Peyer's patch (tissue), 4 donors: Measurements from ENCODE around the gene SAG.

Experiments
- POLR2A ChIP-seq, 2 donors: fragments of 450-650 bp; IDR thresholded peaks; one replicate each; pipeline ENCODE4 v1.5.1; 2017; ENCODE audit warnings: antibody characterized with exemption in 2 of 2, mild to moderate bottlenecking in 2 of 2, moderate library complexity in 2 of 2
- TF ChIP-seq, protein P1 (sequence below), 6 experiments: fragments of 450-650 bp in 4 of 6; fragments of 200-600 bp in 2 of 6; sonication (generic) in 1 of 6; IDR thresholded peaks; one replicate each; pipeline ENCODE4 v1.5.1; 2017 to 2019; ENCODE audit warnings: antibody characterized with exemption in 6 of 6, mild to moderate bottlenecking in 3 of 6, moderate library complexity in 1 of 6

DNA sequence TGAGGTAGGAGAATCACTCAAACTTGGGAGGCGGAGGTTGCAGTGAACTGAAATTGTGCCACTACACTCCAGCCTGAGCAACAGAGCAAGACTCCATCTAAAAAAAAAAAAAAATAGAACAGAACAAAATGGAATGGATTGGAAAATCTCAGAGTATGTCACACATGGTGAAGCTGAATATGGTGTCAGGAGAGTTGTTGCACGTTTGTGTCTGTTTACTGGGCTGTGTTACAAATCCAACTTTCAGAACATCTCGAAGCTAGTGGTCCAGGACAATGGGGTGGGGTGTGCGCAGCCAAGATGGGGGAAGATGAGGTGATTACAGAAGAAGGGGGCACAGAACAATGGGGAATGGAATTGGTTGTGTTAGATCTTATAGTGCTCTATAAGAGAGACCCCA is 17.6 kb downstream of the SAG start:
- TF ChIP-seq, protein P1, sequence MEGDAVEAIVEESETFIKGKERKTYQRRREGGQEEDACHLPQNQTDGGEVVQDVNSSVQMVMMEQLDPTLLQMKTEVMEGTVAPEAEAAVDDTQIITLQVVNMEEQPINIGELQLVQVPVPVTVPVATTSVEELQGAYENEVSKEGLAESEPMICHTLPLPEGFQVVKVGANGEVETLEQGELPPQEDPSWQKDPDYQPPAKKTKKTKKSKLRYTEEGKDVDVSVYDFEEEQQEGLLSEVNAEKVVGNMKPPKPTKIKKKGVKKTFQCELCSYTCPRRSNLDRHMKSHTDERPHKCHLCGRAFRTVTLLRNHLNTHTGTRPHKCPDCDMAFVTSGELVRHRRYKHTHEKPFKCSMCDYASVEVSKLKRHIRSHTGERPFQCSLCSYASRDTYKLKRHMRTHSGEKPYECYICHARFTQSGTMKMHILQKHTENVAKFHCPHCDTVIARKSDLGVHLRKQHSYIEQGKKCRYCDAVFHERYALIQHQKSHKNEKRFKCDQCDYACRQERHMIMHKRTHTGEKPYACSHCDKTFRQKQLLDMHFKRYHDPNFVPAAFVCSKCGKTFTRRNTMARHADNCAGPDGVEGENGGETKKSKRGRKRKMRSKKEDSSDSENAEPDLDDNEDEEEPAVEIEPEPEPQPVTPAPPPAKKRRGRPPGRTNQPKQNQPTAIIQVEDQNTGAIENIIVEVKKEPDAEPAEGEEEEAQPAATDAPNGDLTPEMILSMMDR (IDR thresholded peaks at IDR 0.05) = no peak
- TF ChIP-seq POLR2A (IDR thresholded peaks at IDR 0.05) = no peak
